ENCODE data around the gene KRIT1. TPM values are rescaled to one million over a fixed set of nuclear protein-coding genes. Genes with fewer than 3 reads are reported as not detected.
"Not testable (repeated sequence)": the region's sequence is repeated elsewhere in the genome, so short reads cannot be mapped to it uniquely, and the experiment has no call there.

KRIT1 gene
- total RNA-seq, 2 donors from 2014 or later, result 34.6 to 37.2 TPM

DNA sequence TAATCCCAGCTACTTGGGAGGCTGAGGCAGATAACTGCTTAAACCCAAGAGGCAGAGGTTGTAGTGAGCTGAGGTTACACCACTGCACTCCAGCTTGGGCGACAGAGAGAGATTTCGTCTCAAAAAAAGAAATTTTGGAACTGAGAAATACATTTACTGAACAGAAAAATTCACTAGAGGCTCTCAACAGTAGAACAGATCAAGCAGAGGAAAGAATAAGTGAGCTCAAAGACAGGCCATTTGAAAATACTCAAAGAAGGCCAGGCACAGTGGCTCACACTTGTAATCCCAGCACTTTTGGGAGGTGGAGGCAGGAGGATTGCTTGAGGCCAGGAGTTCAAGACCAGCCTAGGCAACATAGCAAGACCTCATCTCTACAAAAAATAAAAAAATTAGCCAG, 76.2 kb downstream of the KRIT1 start:
- intact Hi-C loops (cut with DNase I, micrococcal nuclease); ATAC-seq; DNase-seq: not testable (repeated sequence)

DNA sequence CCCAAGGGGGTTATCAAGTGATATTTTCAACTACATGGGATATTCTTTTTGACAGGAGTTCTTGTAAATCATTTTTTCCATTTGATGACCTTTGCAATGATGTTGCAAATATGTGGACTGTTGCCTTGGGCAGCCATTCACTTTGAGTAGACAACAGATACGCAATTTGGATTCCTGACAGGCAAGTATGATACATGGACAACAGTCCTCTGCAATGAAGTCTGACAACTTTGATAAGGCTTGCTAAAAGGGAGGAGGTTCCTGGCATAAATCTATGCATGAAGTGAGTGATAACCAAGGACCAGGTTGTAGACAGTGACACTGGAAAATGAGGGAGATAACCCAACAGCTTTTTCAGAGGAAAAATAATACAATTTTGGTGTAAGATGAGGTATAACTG, 84.4 kb downstream of the KRIT1 start:
- no peak for ATAC-seq
- intact Hi-C loops (cut with DNase I, micrococcal nuclease), result no loop called here
- DNase-seq, result no peak

GRCh38 chr7:92158660-92159575, 86.8 kb downstream of the KRIT1 start:
- intact Hi-C loops (cut with DNase I, micrococcal nuclease), result no loop called here
- no peak for DNase-seq
- ATAC-seq, result no peak

DNA sequence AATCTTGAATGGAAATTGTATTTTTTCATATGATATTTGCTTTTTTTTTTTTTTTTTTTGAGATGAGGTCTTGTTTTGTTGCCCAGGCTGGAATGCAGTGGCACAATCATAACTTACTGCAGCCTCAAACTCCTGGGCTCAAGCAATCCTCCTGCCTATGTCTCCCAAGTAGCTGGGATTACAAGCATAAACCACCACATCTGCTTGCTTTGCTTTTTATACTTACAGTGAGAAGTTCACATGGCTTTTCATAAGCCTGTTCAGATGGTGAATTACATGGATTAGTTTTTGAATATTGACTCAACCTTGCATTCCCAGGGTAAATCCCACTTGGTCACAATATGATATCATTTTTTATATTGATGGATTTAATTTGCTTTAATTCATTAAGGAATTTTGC, 88.7 kb downstream of the KRIT1 start:
- ATAC-seq (no peak), DNase-seq (no peak)
- intact Hi-C loops (cut with DNase I, micrococcal nuclease), result no loop called here

- no peak for ATAC-seq
- no peak for DNase-seq
- intact Hi-C loops (cut with DNase I, micrococcal nuclease), result no loop called here
Observed at GRCh38 chr7:92155108-92155739, 90.5 kb downstream of the KRIT1 start.

GRCh38 chr7:92150450-92151017, 95.2 kb downstream of the KRIT1 start:
- DNase-seq (no peak), ATAC-seq (no peak)
- intact Hi-C loops (cut with DNase I, micrococcal nuclease), result no loop called here

- intact Hi-C loops (cut with DNase I, micrococcal nuclease), result no loop called here
- ATAC-seq, result no peak
- DNase-seq, result no peak
Observed at GRCh38 chr7:92149736-92150239, 95.9 kb downstream of the KRIT1 start.

Small RNA genes lying within 50 kb of the gene (microRNA-seq; reads per million reads assigned to microRNA genes)
- gene MIR1285-1, result 0 reads per million in 2 donors

Other genes with a start within 250 kb of the KRIT1 start
- 100 to 1,000 TPM; 152 to 255 TPM for gene CYP51A1, start 111.4 kb downstream of the KRIT1 start, total RNA-seq
- gene LRRD1, start 66.8 kb downstream of the KRIT1 start, total RNA-seq, result under 1 TPM in 1 of 2 donors, not detected in 1; 0.18 TPM
- gene ANKIB1, start 60 bp upstream of the KRIT1 start, total RNA-seq, result 10 to 100 TPM; 40.9 to 46.0 TPM
- 10 to 100 TPM; 29.7 to 34.3 TPM for gene GATAD1, start 201.6 kb upstream of the KRIT1 start, total RNA-seq
- gene ERVW-1, start 232.0 kb upstream of the KRIT1 start, total RNA-seq, result not detected

All from left colon (tissue), 2 donors.